ENCODE results near the gene DNAJC8.

DNAJC8 gene

GRCh38 chr1:28266920-28267322, 34.1 kb upstream of the DNAJC8 start:
- Histone ChIP-seq H3K4me1 (ENCODE audit: control insufficient read depth, insufficient read depth, low read length) (peaks cover 44% of the 10 kb centered on the region), H3K9me3 (ENCODE audit: control insufficient read depth, low read length) (no peaks in the 10 kb centered on the region), H3K27me3 (replicated peaks; ENCODE audit: control insufficient read depth, insufficient read depth, low read length) (no peaks in the 10 kb centered on the region), H3K36me3 (ENCODE audit: control insufficient read depth, insufficient read depth, low read length, severe bottlenecking) (peaks cover 22% of the 10 kb centered on the region), H3K4me3 (ENCODE audit: low read length) (peak overlapping the region; percentile 53), H3K9ac (ENCODE audit: low read length) (no peak overlapping the region)
- DNase-seq (ENCODE audit: low read depth), result no peak

- no peaks in the 10 kb centered on the region for H3K9me3 ChIP-seq (ENCODE audit: control insufficient read depth, low read length)
These were observed 32.7 kb upstream of the DNAJC8 start for GRCh38 chr1:28265577-28265976.

GRCh38 chr1:28264897-28265296, 32.1 kb upstream of the DNAJC8 start:
- no peaks in the 10 kb centered on the region for H3K27me3 ChIP-seq (replicated peaks; ENCODE audit: control insufficient read depth, insufficient read depth, low read length)
- H3K36me3 ChIP-seq (ENCODE audit: control insufficient read depth, insufficient read depth, low read length, severe bottlenecking), result peaks cover 10% of the 10 kb centered on the region
- peaks cover 50% of the 10 kb centered on the region for H3K4me1 ChIP-seq (ENCODE audit: control insufficient read depth, insufficient read depth, low read length)
- H3K4me3 ChIP-seq (ENCODE audit: low read length), result peak overlapping the region; percentile 91
- H3K9me3 ChIP-seq (ENCODE audit: control insufficient read depth, low read length), result no peaks in the 10 kb centered on the region
- no peak overlapping the region for H3K9ac ChIP-seq (ENCODE audit: low read length)
- no peak for DNase-seq (ENCODE audit: low read depth)

More at GRCh38 chr1:28265577-28265976, 32.7 kb upstream of the DNAJC8 start:
- H3K4me3 ChIP-seq (ENCODE audit: low read length), result no peak overlapping the region
- H3K9ac ChIP-seq (ENCODE audit: low read length), result no peak overlapping the region
- DNase-seq (ENCODE audit: low read depth), result no peak
- H3K4me1 ChIP-seq (ENCODE audit: control insufficient read depth, insufficient read depth, low read length), result peaks cover 50% of the 10 kb centered on the region
- no peaks in the 10 kb centered on the region for H3K27me3 ChIP-seq (replicated peaks; ENCODE audit: control insufficient read depth, insufficient read depth, low read length)
- peaks cover 10% of the 10 kb centered on the region for H3K36me3 ChIP-seq (ENCODE audit: control insufficient read depth, insufficient read depth, low read length, severe bottlenecking)

- no peaks in the 10 kb centered on the region for H3K27me3 ChIP-seq (replicated peaks; ENCODE audit: control insufficient read depth, insufficient read depth, low read length)
- H3K36me3 ChIP-seq (ENCODE audit: control insufficient read depth, insufficient read depth, low read length, severe bottlenecking), result no peaks in the 10 kb centered on the region
- H3K4me3 ChIP-seq (ENCODE audit: low read length), result peak overlapping the region; percentile 91
- H3K4me1 ChIP-seq (ENCODE audit: control insufficient read depth, insufficient read depth, low read length), result peaks cover 42% of the 10 kb centered on the region
- no peak for DNase-seq (ENCODE audit: low read depth)
- no peaks in the 10 kb centered on the region for H3K9me3 ChIP-seq (ENCODE audit: control insufficient read depth, low read length)
- H3K9ac ChIP-seq (ENCODE audit: low read length), result peak overlapping the region; percentile 99
These were observed 28.0 kb upstream of the DNAJC8 start for GRCh38 chr1:28260803-28261174.

GRCh38 chr1:28259934-28260802, 27.3 kb upstream of the DNAJC8 start:
- Histone ChIP-seq H3K4me1 (ENCODE audit: control insufficient read depth, insufficient read depth, low read length) (peaks cover 42% of the 10 kb centered on the region), H3K9ac (ENCODE audit: low read length) (peak overlapping the region; percentile 99), H3K4me3 (ENCODE audit: low read length) (peak overlapping the region; percentile 91), H3K36me3 (ENCODE audit: control insufficient read depth, insufficient read depth, low read length, severe bottlenecking) (no peaks in the 10 kb centered on the region), H3K9me3 (ENCODE audit: control insufficient read depth, low read length) (no peaks in the 10 kb centered on the region), H3K27me3 (replicated peaks; ENCODE audit: control insufficient read depth, insufficient read depth, low read length) (no peaks in the 10 kb centered on the region)
- DNase-seq (ENCODE audit: low read depth), result peak; percentile 92

- Histone ChIP-seq H3K9ac (ENCODE audit: low read length) (peak within 1 kb of the TSS; percentile 99), H3K9me3 (ENCODE audit: control insufficient read depth, low read length) (no peaks in the 10 kb centered on the region), H3K4me3 (ENCODE audit: low read length) (peak within 1 kb of the TSS; percentile 91), H3K27me3 (replicated peaks; ENCODE audit: control insufficient read depth, insufficient read depth, low read length) (no peaks in the 10 kb centered on the region), H3K4me1 (ENCODE audit: control insufficient read depth, insufficient read depth, low read length) (peaks cover 38% of the 10 kb centered on the region), H3K36me3 (ENCODE audit: control insufficient read depth, insufficient read depth, low read length, severe bottlenecking) (no peaks in the 10 kb centered on the region)
- DNase-seq (ENCODE audit: low read depth), result peak; percentile 100
These were observed 26.6 kb upstream of the DNAJC8 start, which contains the start of gene SESN2 for GRCh38 chr1:28259252-28259933. TSS of gene SESN2 (plus strand) at chr1:28259518. CDS start at chr1:28259848, 330 bp downstream.

- Histone ChIP-seq H3K4me3 (ENCODE audit: low read length) (peak overlapping the region; percentile 62), H3K4me1 (ENCODE audit: control insufficient read depth, insufficient read depth, low read length) (peaks cover 33% of the 10 kb centered on the region), H3K36me3 (ENCODE audit: control insufficient read depth, insufficient read depth, low read length, severe bottlenecking) (no peaks in the 10 kb centered on the region), H3K27me3 (replicated peaks; ENCODE audit: control insufficient read depth, insufficient read depth, low read length) (no peaks in the 10 kb centered on the region), H3K9me3 (ENCODE audit: control insufficient read depth, low read length) (no peaks in the 10 kb centered on the region), H3K9ac (ENCODE audit: low read length) (peak overlapping the region; percentile 71)
- DNase-seq (ENCODE audit: low read depth), result no peak
These were observed 25.9 kb upstream of the DNAJC8 start for GRCh38 chr1:28258628-28259251.

- no peaks in the 10 kb centered on the region for H3K36me3 ChIP-seq (ENCODE audit: control insufficient read depth, insufficient read depth, low read length, severe bottlenecking)
- H3K27me3 ChIP-seq (replicated peaks; ENCODE audit: control insufficient read depth, insufficient read depth, low read length), result no peaks in the 10 kb centered on the region
- H3K4me3 ChIP-seq (ENCODE audit: low read length), result no peak overlapping the region
- DNase-seq (ENCODE audit: low read depth), result no peak
- H3K9me3 ChIP-seq (ENCODE audit: control insufficient read depth, low read length), result no peaks in the 10 kb centered on the region
- peaks cover 23% of the 10 kb centered on the region for H3K4me1 ChIP-seq (ENCODE audit: control insufficient read depth, insufficient read depth, low read length)
- no peak overlapping the region for H3K9ac ChIP-seq (ENCODE audit: low read length)
These were observed 24.9 kb upstream of the DNAJC8 start for GRCh38 chr1:28257736-28258135.

- H3K9ac ChIP-seq (ENCODE audit: low read length), result no peak overlapping the region
- no peak for DNase-seq (ENCODE audit: low read depth)
- H3K4me1 ChIP-seq (ENCODE audit: control insufficient read depth, insufficient read depth, low read length), result peaks cover 22% of the 10 kb centered on the region
These were observed 23.5 kb upstream of the DNAJC8 start for GRCh38 chr1:28256197-28256827.

GRCh38 chr1:28249866-28250295, 17.1 kb upstream of the DNAJC8 start:
- no peak overlapping the region for H3K4me3 ChIP-seq (ENCODE audit: low read length)
- no peak for DNase-seq (ENCODE audit: low read depth)
- H3K4me1 ChIP-seq (ENCODE audit: control insufficient read depth, insufficient read depth, low read length), result peaks cover 49% of the 10 kb centered on the region
- no peaks in the 10 kb centered on the region for H3K27me3 ChIP-seq (replicated peaks; ENCODE audit: control insufficient read depth, insufficient read depth, low read length)
- H3K36me3 ChIP-seq (ENCODE audit: control insufficient read depth, insufficient read depth, low read length, severe bottlenecking), result no peaks in the 10 kb centered on the region
- peak overlapping the region; percentile 0 for H3K9ac ChIP-seq (ENCODE audit: low read length)
- H3K9me3 ChIP-seq (ENCODE audit: control insufficient read depth, low read length), result no peaks in the 10 kb centered on the region

More at GRCh38 chr1:28256197-28256827, 23.5 kb upstream of the DNAJC8 start:
- no peaks in the 10 kb centered on the region for H3K27me3 ChIP-seq (replicated peaks; ENCODE audit: control insufficient read depth, insufficient read depth, low read length)
- no peaks in the 10 kb centered on the region for H3K9me3 ChIP-seq (ENCODE audit: control insufficient read depth, low read length)
- H3K4me3 ChIP-seq (ENCODE audit: low read length), result no peak overlapping the region
- no peaks in the 10 kb centered on the region for H3K36me3 ChIP-seq (ENCODE audit: control insufficient read depth, insufficient read depth, low read length, severe bottlenecking)

All from adipocyte (in vitro differentiated cells).